ENCODE results near the gene ONECUT3.

GRCh38 chr19:1769645-1769985 lies 16.3 kb downstream of the ONECUT3 start:
- TF ChIP-seq POLR2A (IDR thresholded peaks at IDR 0.05; ENCODE audit: low read depth, low read length) (no peak), TAF1 (IDR thresholded peaks at IDR 0.05; ENCODE audit: borderline replicate concordance, low read depth, low read length) (no peak), POLR2AphosphoS5 (IDR thresholded peaks at IDR 0.05; ENCODE audit: low read depth, low read length) (no peak)

Measured in GM12892 (cell line).